HG03575 (cell line): ENCODE results near the gene HCFC1R1.

Experiments used
- ATAC-seq: cut with Tn5 transposase; IDR thresholded peaks from one replicate; pipeline ENCODE4 v1.9.1; 2021; ENCODE audit not compliant: unreplicated experiment, insufficient number of reproducible peaks, low FRiP score; ENCODE audit errors: extremely low read depth

The HCFC1R1 gene

GRCh38 chr16:3038896-3039295, 15.2 kb upstream of the HCFC1R1 start:
- no peak for ATAC-seq

GRCh38 chr16:3038256-3038655, 14.5 kb upstream of the HCFC1R1 start:
- ATAC-seq = no peak

- ATAC-seq = no peak
These were observed 13.1 kb upstream of the HCFC1R1 start, which contains the start of gene BICDL2 for GRCh38 chr16:3036726-3037315. BICDL2 (minus strand) TSS chr16:3036944; CDS start chr16:3035496, 1,448 bp downstream.

- ATAC-seq = no peak
These were observed 12.4 kb upstream of the HCFC1R1 start for GRCh38 chr16:3035972-3036725.

- ATAC-seq = no peak
These were observed 11.7 kb upstream of the HCFC1R1 start for GRCh38 chr16:3035289-3035971.

GRCh38 chr16:3032624-3033023, 8.9 kb upstream of the HCFC1R1 start:
- no peak for ATAC-seq

GRCh38 chr16:3030222-3031212, 6.8 kb upstream of the HCFC1R1 start:
- ATAC-seq = no peak

- ATAC-seq = no peak
These were observed 5.9 kb upstream of the HCFC1R1 start for GRCh38 chr16:3029491-3030221.

- no peak for ATAC-seq
These were observed 5.1 kb upstream of the HCFC1R1 start for GRCh38 chr16:3028716-3029319.

- no peak for ATAC-seq
These were observed 4.4 kb upstream of the HCFC1R1 start for GRCh38 chr16:3027983-3028715.

GRCh38 chr16:3027489-3027795, 3.7 kb upstream of the HCFC1R1 start:
- no peak for ATAC-seq

- no peak for ATAC-seq
These were observed 3.1 kb upstream of the HCFC1R1 start for GRCh38 chr16:3026609-3027488.

GRCh38 chr16:3026003-3026378, 2.2 kb upstream of the HCFC1R1 start:
- ATAC-seq = no peak

- no peak for ATAC-seq
These were observed 1.6 kb upstream of the HCFC1R1 start for GRCh38 chr16:3025032-3026002.

- no peak for ATAC-seq
These were observed 400 bp downstream of the HCFC1R1 start for GRCh38 chr16:3023415-3023668.
